Activated naive CD4-positive, alpha-beta T cell treated with Interleukin-2 at 50 U/mL for 16 hours (primary cell): ENCODE data around the gene LRCH4.
A peak's percentile ranks its signal among the peaks of the same experiment; 100 is the strongest.
"Not testable (repeated sequence)": the region's sequence is repeated elsewhere in the genome, so short reads cannot be mapped to it uniquely, and the experiment has no call there.

Experiments used
- DNase-seq: peaks from one replicate; pipeline ENCODE4 v3.0.0-alpha.2; 2020

LRCH4 gene

GRCh38 chr7:100543586-100543985 is 42.3 kb downstream of the LRCH4 start:
- DNase-seq = no peak

DNA sequence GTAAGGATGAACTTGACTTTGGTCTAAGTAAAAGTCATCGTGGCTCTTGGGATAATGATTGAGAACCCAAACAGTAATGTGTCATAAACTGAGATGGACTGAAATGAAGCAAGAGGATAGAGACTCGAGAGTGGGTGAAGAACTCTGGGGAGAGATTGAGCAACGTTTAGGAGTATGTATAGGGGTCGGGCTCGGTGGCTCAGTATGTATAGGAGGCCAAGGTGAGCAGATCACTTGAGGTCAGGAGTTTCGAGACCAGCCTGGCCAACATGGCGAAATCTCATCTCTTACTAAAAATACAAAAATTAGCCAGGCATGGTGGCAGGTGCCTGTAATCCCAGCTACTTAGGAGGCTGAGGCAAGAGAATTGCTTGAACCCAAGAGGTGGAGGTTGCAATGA is 44.6 kb downstream of the LRCH4 start:
- DNase-seq = not testable (repeated sequence)

DNA sequence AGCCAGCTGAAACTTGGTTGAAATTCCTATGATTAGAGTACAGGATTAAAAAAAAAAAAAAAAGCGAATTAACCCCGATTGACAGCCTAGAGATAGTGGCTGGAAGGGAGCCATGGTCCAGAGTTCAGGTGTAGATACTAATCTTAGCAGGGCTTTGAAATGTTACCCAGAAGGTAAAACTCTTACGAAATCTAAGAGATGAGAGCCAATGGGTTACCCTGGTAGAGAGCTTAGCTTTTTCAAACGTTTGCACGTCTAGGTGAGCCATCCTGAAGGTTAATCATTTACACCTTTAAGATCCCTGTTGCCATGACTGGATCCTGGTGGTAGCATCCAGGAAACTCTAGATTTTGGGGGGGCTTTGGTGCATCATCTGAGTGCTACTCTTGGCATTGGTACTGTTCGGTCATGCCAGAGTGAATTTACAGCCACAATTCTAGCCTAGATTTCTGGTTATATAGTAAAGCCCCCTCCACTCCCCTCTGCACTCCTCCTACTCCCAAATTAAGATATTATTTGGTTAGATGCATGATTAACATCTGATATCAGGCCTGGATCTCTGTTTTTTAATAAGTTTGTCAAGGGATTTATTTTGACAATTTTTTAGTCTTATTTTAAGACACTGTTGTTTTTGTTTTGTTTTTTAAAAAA is 45.7 kb downstream of the LRCH4 start:
- DNase-seq = no peak

- DNase-seq = peak; percentile 12
Observed at GRCh38 chr7:100539436-100540006, 46.4 kb downstream of the LRCH4 start.

DNA sequence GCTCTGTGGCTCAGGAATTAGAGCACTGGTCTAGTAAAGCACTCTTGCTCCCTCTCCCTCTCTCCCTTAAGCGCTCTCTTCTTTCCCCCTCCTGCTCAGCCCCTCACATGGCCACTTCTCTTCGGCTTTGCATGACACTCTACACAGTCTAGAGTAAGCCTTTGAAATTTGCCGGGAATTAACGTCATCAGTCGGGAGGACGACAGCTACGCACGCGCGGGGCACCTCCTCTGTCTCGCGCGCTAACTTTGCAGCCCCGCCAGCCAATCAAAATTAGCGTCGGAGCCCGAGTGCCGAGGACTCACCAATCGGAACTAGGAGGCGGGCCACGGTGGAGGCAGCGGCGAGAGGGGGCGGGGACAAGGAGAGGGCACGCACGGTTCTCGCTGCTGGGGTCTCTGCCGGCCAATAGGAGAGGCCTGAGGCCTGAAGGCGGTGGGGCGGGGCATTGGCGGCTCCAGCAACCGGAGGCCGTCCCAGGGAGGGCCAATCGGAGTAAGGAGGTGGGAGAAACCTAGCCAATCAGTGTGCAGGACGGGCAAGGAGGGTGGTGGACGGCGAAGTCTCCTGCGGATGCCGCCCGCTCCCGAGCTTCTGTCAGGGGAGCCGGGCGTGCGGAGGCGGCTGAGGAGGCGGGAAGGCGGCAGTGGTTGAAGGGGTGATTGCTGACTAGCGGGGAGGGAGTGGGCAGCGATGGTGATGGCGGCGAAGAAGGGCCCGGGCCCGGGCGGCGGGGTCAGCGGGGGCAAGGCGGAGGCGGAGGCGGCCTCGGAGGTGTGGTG is 47.1 kb downstream of the LRCH4 start, which contains the start of gene AGFG2:
Gene AGFG2, plus strand, starts transcription at position 550 of the 782 bp plus-strand sequence. Its CDS starts 144 bp downstream, at position 694.
- DNase-seq = peak; percentile 100

GRCh38 chr7:100538348-100538653 is 47.6 kb downstream of the LRCH4 start:
- DNase-seq = no peak

- not testable (repeated sequence) for DNase-seq
Observed at GRCh38 chr7:100536695-100537094, 49.2 kb downstream of the LRCH4 start.

GRCh38 chr7:100535982-100536381 is 49.9 kb downstream of the LRCH4 start:
- DNase-seq = not testable (repeated sequence)

GRCh38 chr7:100532165-100533022 is 53.5 kb downstream of the LRCH4 start:
- no peak for DNase-seq

DNA sequence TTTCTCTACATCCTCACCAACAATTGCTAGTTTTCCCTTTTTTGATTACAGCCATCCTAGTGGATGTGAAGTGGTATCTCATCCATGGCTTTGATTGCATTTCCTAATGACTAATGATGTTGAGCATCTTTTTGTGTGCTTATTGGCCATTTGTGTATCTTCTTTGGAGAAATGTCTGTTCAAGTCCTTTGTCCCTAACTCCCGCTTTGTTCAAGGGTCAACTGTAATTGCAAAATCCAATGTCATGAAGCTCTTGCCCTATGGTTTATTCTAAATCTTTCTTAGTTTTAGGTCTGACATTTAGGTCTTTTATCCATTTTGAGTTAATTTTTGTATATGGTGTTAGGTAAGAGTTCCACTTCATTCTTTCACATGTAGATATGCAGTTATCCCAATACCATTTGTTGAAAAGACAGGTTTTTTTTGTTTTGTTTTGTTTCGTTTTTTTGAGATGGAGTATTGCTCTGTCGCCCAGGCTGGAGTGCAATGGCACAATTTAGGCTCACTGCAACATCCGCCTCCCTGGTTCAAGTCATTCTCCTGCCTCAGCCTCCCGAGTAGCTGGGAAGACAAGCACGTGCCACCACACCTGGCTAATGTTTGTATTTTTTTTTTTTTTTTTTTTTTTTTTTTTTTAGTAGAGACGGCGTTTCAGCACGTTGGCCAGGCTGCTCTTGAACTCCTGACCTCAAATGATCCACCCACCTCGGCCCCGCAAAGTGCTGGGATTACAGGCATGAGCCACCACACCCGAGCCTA is 57.6 kb downstream of the LRCH4 start:
- DNase-seq = not testable (repeated sequence)
